ENCODE measurements around the gene SH3D19. TPM values are rescaled to one million over a fixed set of nuclear protein-coding genes. Genes with fewer than 3 reads are reported as not detected.
A peak's percentile ranks its signal among the peaks of the same experiment; 100 is the strongest.

SH3D19 gene
- total RNA-seq, 1 experiment from 2014 or later, result 29.7 TPM

DNA sequence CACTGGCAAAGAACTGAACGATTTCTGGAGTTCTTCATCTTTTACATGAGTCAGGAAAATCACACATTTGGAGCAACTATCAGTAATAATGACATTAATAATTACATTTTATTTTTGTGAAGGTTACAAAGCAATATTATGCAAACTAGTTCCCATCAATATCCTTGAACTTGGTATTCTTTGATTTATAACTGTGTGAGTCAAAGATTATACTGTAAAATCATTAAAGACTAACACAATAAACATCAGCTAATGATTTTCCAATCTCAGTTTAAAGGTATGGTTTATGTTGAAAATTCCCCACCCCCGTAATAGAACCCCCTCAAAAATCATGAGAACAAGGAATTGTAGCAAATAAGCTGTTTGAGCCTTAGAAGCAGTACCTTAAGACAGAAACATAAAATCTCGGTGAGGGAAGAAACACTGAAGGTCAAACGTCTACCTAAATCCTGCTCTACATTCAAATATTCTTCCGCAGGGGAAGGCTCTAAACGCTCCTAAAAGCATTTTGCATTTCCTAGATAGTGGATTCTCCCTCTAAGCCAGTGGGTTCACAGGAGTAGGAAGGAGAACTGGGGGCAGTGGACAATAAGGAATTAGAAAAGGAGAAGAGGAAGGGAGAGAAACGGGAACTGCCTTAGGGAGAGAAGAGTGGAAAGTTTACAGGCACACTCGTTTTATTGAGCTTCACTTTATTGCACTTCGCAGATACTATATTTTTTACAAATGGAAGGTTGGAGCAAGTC lies 22.3 kb upstream of the SH3D19 start:
- TF ChIP-seq CTCF (conservative IDR thresholded peaks at IDR 0.05), result no peak
- H3K27me3 Mint-ChIP-seq (ENCODE audit: low read depth), result no peaks in the 10 kb centered on the region
- no peaks in the 10 kb centered on the region for H3K79me2 ChIP-seq (ENCODE audit: insufficient read depth, low read length)
- no peak overlapping the region for H3K27ac ChIP-seq (ENCODE audit: insufficient read length, low read depth, low read length)
- H2AK5ac ChIP-seq (ENCODE audit: insufficient read length, low read length), result no peak overlapping the region
- peak overlapping the region in 1 of 3 experiments; percentile 6; a peak in 1 of 7 replicates for H3K27ac Mint-ChIP-seq
- no peak overlapping the region for H2BK12ac ChIP-seq (ENCODE audit: insufficient read length, low read depth, low read length)
- no peak overlapping the region for H2AFZ ChIP-seq (ENCODE audit: low read length)
- H3K56ac ChIP-seq (ENCODE audit: insufficient read length, low read depth, low read length), result no peak overlapping the region
- H4K8ac ChIP-seq (replicated peaks; ENCODE audit: insufficient read length, low read depth, low read length), result no peak overlapping the region
- H2BK20ac ChIP-seq (ENCODE audit: low read depth, low read length, poor library complexity, severe bottlenecking), result no peak overlapping the region
- no peak overlapping the region for H2BK120ac ChIP-seq (ENCODE audit: low read depth, low read length, poor library complexity, severe bottlenecking)
- no peaks in the 10 kb centered on the region for H3K9me3 ChIP-seq (ENCODE audit: control insufficient read depth, low read depth, low read length)
- H4K91ac ChIP-seq (ENCODE audit: insufficient read length, low read depth, low read length), result no peak overlapping the region
- no peaks in the 10 kb centered on the region for H3K79me1 ChIP-seq (ENCODE audit: insufficient read depth, low read depth, low read length, poor library complexity, severe bottlenecking)
- no peak overlapping the region for H4K5ac ChIP-seq (ENCODE audit: insufficient read length, low read depth, low read length)
- no peak overlapping the region for H3K9ac ChIP-seq (ENCODE audit: extremely low read depth, insufficient read length, low read length)
- no CpG with 5 or more reads among the region's 9 CpGs for WGBS (ENCODE audit: extremely low coverage, insufficient read length, low lambda C conversion rate)
- H3T11ph ChIP-seq (ENCODE audit: low read length), result no peak overlapping the region
- no peak overlapping the region for H3K23ac ChIP-seq (ENCODE audit: insufficient read length, low read depth, low read length)
- H2BK5ac ChIP-seq (ENCODE audit: insufficient read length, low read length), result no peak overlapping the region
- H4K20me1 ChIP-seq (ENCODE audit: control insufficient read depth, insufficient read depth, insufficient read length), result no peaks in the 10 kb centered on the region
- 0 out of 5 replicates have a peak, but pooled peaks cover 0 to under 1% of the 10 kb centered on the region in 2 experiments for H3K9me3 Mint-ChIP-seq
- no peak overlapping the region for H3K18ac ChIP-seq (ENCODE audit: insufficient read length, low read depth, low read length)
- H3K4me1 ChIP-seq (ENCODE audit: insufficient read depth, low read length), result no peaks in the 10 kb centered on the region
- no peaks in the 10 kb centered on the region for H3K27me3 ChIP-seq (ENCODE audit: insufficient read depth, low read length)
- H3K36me3 Mint-ChIP-seq (ENCODE audit: insufficient read depth in 1 of 3, low read depth in 3 of 3), result peaks cover under 1% of the 10 kb centered on the region in 3 experiments; a peak in 3 of 7 replicates
- no peaks in the 10 kb centered on the region for H3K23me2 ChIP-seq (ENCODE audit: insufficient read length, low read depth, low read length, poor library complexity, severe bottlenecking)
- peaks cover 8 to 13% of the 10 kb centered on the region in 2 experiments; a peak in 3 of 4 replicates for H3K4me1 Mint-ChIP-seq
- H3K4me3 Mint-ChIP-seq, result no peak overlapping the region
- no peak for DNase-seq
- H3K4me2 ChIP-seq (ENCODE audit: insufficient read depth, insufficient read length, low read length), result no peak overlapping the region
- H3K4ac ChIP-seq (ENCODE audit: low read depth, low read length), result no peak overlapping the region
- no peak overlapping the region for H2BK15ac ChIP-seq (ENCODE audit: low read depth, low read length)
- H3K14ac ChIP-seq (ENCODE audit: insufficient read depth, low read length), result no peak overlapping the region

Data from H9 (cell line).